LoVo (cell line): ENCODE data around the gene CPE.

ENCODE experiments used
- DNase-seq: peaks from one replicate; pipeline ENCODE4 v3.0.0-alpha.2; 2016; ENCODE audit warnings: low spot score

CPE gene

DNA sequence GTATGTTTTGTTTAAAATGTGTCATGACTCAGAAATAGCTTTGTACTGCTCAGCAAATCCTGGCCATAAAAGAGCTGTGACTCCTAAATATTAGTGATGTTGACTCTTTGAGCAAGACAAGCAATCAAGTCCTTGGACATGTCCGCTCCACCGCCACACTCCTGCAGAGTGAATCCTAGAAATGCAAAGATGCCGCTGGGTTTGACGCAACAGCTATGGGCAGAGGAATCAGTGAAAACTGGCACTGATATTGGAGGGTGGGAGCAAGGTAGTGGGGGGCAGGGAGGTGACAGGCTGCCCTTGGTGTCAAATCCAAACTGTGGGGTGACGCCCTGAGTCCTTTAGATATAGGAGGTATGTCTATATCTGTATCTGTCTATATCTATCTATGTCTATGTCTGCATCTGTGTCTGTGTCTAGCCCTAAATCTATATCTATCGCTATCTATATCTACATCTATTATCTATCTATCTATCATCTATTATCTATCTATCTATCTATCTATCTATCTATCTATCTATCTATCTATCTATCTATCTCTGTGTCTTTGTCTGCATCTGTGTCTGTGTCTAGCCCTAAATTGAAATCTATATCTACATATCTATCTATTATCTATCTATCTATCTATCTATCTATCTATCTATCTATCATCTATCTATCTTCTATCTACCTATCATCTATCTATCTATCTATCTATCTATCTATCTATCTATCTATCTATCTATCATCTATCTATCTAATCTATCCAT is 129.7 kb downstream of the CPE start:
- DNase-seq = no peak

DNA sequence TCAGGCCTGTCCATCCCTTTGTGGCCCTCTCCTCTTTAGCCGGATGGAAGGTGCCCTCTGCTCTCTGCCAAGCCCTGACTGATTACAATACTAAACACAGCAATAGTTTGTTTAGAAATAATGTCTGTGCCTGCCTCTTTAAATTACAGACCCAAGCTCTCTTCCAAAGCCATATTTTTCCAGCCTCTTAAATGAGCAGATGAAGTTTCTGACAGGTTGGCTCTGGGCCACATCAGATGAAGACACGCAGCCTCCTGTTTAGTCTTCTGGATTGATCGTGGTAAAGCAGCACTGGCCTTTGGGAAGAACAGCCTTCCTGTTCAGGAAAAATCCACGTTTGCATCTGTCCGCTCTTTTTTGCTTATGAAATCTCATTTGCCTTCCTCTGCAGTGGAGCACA is 133.6 kb downstream of the CPE start:
- no peak for DNase-seq

DNA sequence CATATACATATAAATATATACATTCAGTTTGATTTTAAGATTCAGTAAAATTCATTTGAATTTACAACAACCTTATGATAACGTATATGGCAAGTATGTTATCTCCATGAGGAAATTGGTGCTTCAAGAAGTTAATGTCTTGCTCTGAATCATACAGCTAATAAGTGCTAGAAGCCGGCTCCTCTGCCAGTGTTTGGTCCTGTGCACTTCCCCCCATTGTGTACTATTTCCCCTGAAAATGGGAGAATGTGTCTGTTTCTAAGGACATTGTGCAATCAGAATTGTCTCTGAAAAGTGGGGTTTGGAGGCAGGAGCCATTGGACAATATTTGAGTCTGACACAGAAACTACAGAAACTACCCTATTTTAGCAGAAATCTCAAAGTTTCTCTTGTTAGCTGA is 135.9 kb downstream of the CPE start:
- DNase-seq = no peak

DNA sequence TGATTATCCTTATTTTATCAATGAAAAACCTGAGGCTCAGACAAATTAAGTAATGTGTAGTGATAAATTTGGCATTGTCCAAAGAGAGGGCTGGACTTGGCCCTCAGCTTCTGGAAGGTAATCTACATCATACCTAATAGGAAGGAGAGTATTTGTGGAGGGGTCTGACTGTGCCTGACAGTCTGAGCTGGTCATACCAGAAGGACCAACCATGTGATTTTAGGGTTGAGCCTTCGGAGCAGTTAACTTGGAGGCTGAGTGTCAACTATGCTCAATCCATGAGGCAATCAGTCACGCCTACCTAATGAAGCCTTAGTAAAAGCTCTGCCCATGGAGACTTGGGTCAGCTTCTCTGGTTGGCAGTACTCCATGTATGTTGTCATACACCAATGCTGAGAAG is 136.4 kb downstream of the CPE start:
- DNase-seq = no peak

DNA sequence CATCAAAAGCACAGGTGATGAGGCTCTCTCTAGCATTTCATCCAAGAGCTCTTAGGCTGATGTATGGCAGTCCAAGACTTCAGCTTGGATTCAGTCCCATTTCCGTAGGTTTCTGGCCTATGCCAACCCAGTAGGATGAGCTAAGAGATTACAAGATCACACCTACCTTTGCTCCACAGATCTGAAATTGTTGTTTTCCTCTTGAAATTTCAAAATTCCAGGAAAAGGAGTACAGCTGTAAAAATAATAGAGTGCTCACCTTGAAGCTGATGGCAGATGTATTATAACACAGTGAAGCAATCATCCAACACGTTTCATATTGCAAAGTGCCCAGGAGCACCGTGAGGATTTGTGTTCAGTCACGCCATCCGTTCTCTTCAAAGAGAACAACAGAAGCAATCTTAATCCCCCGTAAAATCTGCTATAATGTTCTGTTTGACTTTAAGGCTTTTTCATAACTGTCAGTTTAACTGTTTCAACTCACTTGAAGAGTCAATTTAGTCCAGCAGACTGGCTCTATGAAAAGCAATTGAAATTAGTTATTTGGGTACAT is 137.5 kb downstream of the CPE start:
- no peak for DNase-seq

DNA sequence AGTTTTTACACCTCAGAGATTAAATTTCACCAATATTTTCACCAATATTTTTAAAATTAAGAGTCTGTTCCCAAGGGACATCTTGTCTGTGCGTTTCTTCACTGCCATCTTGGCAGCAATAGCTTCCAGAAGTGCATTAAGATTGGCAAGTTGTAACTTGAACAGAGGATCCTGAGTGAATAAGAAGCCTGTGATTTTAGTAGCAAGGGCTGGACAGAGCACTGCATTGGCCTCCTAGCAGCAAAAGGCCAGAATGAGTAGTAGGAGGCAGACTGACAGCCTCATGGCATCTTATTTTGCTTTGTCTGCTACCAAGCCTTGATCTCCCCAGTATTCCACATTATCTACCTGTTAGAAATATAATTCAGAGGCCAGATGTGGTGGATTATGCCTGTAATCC is 138.4 kb downstream of the CPE start:
- no peak for DNase-seq

DNA sequence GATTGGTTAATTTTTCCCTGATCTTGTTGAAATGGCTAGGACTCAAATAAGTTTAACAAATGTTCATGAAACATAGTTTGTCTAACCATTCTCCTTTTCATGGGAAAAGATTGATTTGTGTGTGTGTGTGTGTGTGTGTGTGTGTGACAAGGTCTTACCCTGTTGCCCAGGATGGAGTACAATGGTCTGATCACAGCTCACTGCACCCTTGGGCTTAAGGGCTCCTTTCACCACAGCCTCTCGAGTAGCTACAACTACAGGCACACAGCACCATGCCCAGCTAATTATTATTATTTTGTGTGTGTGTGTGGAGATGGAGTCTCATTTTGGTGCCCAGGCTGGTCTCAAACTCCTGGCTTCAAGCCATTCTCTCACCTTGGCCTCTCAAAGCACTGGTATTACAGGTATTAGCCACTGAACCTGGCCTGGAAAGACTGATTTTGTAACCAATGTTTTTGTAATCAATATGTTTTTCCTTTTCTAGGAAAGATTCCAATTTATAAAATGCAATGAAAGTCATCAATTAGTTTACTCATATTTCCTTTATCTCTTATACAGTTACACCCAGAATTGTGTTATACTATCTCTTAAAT is 139.3 kb downstream of the CPE start:
- DNase-seq = no peak

DNA sequence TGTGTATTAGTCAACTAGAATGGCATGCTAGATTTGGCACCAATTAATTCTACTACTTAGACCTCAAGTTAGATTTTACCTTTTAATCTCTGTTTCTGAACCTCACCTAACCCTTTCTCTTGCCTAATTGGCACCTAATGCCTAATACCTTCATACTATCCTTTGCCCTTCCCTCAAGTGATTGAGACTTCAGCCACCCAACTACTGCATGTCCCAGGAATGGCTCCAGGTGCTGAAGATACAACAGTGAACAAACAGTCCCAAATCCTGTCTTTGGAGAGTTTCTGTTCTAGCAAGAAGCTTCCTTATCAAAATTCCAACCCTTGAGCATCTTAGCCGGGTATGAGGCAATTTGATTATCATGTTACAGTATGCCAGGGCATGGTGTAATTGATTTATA is 139.9 kb downstream of the CPE start:
- DNase-seq = no peak

DNA sequence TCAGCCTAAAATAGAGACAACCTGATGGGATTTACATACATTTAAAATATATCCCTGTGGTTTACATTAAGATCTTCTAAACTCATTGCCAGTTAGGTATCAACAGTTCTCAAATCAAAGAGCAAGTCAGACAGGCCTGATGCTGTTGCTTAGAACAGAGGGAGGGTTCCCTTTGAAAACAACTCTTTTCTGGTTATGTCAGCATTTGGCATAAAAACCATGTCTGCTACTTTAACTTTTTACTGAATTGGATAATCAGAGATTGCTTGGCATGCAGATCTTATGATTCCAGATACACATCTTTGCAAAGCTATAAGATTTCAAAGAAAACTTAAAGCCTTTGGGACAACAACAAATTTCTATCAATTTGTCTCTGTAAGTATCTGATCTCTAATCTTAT is 140.8 kb downstream of the CPE start:
- DNase-seq = no peak

DNA sequence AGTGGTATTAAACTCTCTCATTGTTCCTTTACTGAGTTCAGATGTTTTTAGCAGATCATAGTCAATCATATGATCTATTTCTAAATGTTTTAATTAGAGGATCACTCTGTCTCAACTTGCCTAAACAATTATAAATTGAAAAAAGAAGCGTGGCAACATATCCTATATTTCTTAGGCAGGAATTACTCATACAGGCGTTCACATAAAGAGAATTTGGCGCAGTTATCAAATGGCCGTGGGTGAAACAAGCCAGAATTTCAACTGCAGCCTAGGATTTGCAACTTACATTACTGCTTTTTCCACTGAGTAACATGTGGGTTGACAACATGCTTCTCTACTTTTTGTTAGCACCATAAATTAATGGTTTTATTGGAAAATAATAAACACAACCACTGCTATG is 141.3 kb downstream of the CPE start:
- no peak for DNase-seq

DNA sequence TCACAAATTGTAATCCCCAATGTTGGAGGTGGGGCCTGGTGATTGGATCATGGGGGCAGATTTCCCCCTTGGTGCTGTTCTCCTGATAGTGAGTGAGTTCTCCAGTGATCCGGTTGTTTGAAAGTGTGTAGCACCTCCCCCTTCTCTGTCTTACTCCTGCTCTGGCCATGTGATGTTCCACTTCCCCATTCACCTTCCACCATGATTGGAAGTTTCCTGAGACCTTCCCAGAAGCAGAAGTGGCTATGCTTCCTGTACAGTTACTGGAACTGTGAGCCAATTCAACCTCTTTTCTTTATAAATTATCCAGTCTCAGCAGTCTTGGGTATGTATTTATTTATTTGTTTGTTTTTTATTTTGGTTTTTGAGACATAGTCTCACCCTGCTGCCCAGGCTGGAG is 143.2 kb downstream of the CPE start:
- no peak for DNase-seq

DNA sequence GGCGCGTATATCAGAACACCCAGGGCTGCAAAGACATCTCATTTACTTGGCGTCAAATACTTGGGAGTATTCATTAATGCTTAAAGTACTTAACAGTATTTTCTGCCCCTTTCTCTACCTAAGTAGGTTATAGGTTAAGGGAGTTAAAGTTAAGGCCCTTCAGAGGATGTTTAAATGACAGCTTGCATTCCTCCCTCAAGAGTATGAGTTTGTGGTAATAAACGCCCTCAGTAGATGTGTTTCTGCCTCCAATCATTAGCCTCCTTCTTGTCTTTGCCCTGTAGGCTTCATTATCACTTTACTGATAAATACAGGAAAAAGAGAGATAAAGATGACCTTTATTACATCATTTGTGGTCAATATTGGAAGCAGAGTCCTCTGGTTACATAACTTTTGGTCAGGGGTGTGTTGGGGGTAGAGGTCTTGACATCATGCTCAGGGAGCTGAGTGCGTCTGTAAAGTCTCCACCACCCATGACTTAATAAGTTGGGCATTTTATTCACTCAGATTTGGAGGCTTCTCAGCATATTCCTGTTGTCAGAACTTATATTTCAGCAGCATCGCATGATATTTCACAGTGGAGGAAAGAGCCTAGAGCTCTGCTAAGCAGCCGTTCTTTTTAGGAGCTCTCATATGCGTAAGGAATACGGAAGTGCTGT is 145.9 kb downstream of the CPE start:
- DNase-seq = no peak

DNA sequence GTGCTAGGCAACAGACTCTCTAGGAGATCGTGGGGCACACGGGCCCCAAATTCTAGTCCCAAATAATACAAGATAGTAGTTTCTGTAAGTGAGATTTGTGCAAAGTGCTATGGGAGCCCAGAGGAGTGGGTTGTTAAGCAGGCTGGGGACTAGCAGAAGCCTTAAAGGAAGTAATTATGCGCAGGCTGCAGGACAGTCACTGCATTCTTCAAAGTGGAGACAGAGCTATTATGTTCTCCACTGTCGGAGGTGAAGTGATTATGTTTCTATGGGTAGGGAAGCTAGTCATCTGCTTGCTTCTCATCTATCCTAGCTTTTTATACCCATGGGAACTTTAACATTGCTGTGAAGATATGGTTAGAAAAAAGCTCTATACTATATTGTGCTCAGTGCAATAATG is 154.2 kb downstream of the CPE start:
- DNase-seq = no peak

DNA sequence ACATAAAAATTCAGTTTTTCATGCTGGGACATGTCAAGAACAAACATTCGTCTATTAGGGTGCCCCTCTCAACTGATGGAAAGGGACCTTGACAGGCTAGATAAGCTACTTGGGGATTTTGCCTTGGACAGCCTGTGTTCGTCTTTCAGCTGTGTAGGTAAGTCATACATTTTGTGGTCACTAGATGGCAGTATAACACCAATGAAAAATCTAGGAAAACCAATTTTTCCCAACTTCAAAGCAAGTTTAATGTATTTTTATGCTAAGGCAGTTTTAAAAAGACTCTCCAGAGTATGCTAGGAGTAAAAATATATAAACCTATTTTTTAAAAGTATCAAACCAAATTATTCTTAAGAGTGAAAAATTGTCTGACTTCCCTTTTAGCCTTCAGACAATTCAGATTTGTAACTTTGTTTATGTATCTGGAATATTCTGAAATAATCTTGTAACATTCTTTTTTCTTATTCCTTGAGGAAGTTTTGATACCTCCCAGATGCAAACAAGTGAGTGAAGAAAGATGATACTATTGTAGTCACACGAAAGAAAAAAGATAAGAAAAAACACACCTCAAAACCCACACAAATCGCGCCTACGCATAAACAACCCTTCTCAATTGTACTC is 158.3 kb downstream of the CPE start:
- peak; percentile 59 for DNase-seq

DNA sequence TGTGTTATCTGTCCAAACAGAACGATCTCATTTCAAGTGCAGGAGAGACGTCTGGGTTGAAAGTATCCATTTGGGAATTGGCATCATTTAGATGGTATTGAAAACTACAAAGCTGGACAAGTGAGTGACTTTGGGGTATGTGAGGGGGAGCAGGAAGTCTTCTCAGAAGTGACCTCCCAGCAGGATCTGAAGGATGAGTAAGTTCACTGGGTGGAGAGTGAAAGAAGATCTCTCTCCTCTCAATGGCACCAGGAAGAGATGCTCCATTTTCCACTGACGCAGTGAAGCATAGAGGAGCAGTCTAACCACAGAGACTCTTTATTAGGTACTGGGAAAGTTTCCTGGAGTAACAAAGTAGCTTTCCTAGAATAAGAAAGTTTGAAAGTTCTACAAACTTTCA is 161.0 kb downstream of the CPE start:
- DNase-seq = no peak

DNA sequence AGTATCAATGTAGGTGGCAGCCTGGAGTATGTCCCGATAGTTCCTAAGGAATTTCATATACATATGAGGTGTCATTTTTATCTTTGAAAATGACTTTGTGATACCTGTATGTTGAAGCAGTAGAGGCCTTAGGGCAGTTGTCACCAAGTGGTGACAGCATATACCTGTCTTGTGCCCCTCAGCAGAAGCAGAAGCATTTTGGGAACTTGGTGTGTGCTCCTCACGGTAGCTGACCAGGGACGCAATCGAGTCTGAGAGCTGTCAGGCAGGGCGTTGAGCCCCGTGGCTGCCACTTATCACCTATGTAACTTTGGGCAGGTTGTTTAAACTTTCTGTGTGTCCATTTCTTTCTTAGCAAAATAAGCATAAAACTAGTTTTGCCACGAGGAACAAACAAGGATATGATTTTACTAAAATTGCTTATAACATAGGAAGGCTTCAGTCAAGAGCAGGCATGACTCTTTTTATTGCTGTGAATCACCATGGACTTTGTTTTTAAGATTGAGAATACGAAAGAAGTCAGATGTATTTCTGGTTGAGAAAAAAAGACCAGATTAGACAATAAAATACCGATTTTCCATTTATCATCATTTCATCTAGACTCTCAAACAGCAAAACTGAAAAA is 161.5 kb downstream of the CPE start:
- peak; percentile 43 for DNase-seq

DNA sequence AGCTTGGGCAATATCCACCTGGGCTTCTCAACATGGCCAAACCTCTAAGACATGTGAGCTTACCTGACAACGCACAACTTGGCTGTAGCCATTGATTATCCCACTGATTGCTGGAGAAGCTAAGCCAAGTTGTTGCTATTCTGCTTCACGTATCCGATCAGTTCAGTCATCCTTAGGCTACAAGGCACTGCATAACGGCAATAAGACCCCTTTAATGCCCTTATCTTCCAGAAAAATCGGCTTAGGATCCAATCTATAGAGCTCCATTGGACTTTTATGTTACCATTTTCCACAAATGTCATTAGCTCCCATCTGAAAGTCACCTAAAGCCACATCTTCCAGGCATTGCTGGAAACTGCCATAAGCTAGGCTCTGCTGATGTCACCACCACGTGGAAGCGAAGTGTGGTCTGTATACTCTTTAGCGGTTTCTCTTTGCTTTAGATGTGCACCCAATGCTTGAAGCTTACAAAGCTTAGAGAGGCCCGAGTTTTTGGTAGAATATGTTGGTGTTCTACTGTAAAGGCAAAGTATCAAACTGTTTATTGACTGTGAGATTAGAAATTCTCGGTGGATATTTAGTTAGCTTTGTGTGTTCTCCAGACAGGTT is 163.1 kb downstream of the CPE start:
- no peak for DNase-seq

DNA sequence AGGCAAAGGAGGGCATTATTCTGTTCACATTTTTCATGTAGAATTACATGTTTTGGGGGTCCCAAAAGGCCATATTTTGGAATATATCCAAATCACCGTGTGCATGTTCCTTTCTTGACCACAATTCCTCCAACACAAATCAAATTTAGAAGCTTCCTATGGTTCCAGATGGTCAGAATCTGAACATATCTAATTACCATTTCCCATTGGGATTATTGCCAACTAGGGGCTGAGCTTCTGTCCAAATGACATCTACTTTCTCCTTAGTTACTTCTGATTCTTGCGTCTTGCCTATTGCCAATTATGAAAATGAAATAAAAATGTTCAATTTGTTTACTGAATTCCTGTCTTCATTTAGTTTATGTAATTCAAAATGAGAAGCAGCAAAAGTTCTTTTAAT is 163.7 kb downstream of the CPE start:
- DNase-seq = no peak
